A549 (cell line): Measurements from ENCODE around the gene TAF1B.

Experiments used
- CEBPB ChIP-seq, 2 experiments: fragments of >200 bp in 1 of 2; sonication (Bioruptor Twin) in 1 of 2; formaldehyde crosslinking in 1 of 2; IDR thresholded peaks; 2 replicates each; pipeline ENCODE4 v1.6.1; 2012 to 2016
- CTCF ChIP-seq: fragments of >200 bp; sonication (Bioruptor Twin); formaldehyde crosslinking; IDR thresholded peaks from 3 replicates; pipeline ENCODE4 v1.5.1; 2016
- E2F6 ChIP-seq: IDR thresholded peaks from 2 replicates; pipeline ENCODE4 v1.6.1; 2012; ENCODE audit warnings: low read depth, borderline replicate concordance
- EP300 ChIP-seq, 2 experiments: fragments of >200 bp; sonication (Bioruptor Twin); formaldehyde crosslinking; IDR thresholded peaks; 2 replicates in 1 of 2; 3 replicates in 1 of 2; pipeline ENCODE4 v1.6.1; 2016 to 2017
- PHF8 ChIP-seq: fragments of 200-600 bp; sonication (generic); IDR thresholded peaks from 2 replicates; pipeline ENCODE4 v1.6.1; 2016; ENCODE audit warnings: low read depth, mild to moderate bottlenecking, antibody characterized with exemption, moderate library complexity, borderline replicate concordance

GRCh38 chr2:9831670-9832069 is 11.6 kb upstream of the TAF1B start:
- no peak for TF ChIP-seq PHF8
- TF ChIP-seq CEBPB (IDR thresholded peaks at IDR 0.05): no peak
- no peak for TF ChIP-seq EP300 (IDR thresholded peaks at IDR 0.05)
- TF ChIP-seq CTCF: no peak
- TF ChIP-seq E2F6: no peak
